ENCODE results near the gene SUSD3.
"Not testable (repeated sequence)": the region's sequence is repeated elsewhere in the genome, so short reads cannot be mapped to it uniquely, and the experiment has no call there.

The SUSD3 gene

DNA sequence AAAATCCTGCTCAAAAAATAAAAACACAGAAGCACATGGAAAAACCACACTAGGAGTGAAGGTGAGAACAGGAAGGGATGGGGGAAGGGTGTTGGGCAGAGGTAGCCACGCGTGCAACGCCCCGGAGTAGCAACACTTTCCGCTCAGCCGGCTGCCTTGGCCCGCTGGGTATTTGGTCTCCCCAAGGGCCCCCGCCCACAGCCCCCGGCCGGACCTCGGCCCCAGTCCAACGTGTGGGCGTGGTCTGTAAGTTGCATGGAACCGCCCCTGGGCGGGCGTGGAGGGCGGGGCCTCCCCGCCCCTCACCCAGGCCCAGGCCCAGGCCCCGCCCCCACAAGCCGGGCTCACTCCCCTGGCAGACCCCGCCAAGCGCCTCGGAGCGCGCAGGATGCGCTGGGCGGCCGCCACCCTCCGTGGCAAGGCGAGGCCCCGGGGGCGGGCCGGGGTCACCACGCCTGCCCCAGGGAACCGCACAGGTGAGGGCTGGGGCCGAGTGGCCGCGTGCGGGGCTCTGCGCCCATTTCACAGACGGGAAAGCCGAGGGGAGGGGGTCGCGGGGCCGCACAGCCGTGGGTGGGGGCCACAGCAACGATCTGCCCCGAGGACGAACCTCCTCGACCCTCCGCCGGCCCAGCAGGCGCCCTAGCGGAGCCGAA, at the start of gene SUSD3:
SUSD3 (plus strand) TSS at position 347 of the 656 bp plus-strand sequence; CDS start at position 389, 42 bp downstream.
- peak; percentile 18 to 48 for DNase-seq (ENCODE audit: extremely low read depth in 1 of 2, low read depth in 1 of 2)

DNA sequence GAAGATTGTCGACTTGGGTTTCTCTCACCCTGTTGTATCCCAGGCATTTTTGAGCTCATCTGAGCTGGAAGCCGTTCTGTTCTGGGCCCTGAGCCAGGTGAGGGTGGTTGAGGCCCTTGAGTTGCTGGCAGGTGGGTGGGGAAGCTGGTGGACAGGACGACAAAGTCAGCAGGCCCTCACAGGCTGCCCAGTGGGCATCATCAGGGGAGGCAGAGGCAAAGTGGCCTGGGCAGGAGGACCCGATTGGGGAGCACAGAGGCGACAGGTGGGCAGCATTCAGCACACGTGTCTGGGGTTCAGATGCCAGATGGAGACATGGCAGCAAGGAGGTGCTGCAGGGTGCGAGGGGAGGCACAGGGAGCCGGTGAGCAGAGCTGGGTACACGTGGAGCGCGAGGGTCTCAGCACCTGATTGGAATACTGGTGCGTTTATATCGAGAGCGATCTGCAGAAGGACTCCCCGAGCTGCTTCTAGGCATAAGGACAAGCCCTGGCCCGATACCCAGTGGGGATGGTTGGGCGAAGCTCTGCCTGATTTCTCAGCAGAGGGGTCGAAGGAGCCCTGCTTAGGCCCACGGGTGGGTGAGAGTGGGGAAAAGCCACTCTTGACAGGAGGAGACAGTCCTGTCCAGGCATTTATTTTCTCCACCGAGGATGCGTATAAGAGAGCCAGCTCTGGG, 49.0 kb upstream of the SUSD3 start:
- DNase-seq (ENCODE audit: extremely low read depth in 1 of 2, low read depth in 1 of 2) = no peak

DNA sequence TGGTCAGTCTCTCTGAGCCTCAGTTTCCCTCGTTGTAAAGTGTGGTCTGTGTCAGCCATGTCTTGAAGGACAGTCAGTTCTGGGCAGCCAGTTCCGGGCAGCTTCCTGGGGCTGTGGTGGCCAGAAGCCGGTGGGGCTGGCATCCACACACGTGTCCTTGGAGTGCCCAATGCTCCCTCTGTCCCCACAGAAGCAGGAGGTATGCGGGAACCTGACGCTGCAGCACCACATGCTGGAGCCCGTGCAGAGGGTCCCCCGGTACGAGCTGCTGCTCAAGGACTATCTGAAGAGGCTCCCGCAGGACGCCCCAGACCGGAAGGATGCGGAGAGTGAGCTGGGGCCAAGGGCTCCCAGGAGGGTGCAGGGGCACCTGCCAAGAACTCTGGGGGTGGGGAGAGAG, 48.4 kb upstream of the SUSD3 start:
- no peak for DNase-seq (ENCODE audit: extremely low read depth in 1 of 2, low read depth in 1 of 2)

DNA sequence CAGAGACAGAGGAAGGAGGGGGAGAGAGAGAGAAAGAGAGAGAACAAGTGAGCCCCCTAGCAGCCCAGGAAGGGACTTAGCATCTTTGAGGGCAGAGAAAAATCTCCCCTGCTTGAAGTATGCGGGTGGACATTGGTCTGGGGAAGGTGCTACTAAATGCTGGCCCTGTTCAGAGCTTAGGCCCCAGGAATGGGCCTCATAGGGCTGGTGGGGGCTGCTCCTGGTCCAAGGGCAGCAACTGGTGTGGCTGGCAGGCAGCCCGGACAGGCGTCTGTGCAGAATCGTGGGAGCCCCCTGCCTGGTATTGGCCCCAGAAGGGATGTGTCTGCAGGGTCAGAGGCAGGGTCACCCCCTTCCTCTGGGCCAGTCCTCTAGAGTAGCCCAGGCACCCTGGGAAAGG, 47.8 kb upstream of the SUSD3 start:
- no peak for DNase-seq (ENCODE audit: extremely low read depth in 1 of 2, low read depth in 1 of 2)

DNA sequence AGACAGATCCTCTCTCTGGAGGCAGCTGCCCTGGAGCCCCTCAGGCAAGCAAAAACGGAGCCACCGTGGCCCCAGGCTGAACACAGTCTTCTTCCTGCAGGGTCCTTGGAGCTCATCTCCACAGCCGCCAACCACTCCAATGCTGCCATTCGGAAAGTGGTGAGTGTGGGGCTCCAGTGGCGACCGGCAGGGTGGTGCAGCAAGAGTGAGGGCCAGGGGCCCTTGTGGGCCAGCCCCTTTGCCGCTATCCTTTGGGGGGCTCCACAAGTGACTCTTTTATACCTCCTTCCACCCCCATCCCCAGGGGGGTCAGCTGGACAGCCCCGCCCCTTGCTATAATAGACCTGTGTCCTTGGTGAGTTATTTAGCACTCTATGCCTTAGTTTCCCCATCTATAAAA, 47.4 kb upstream of the SUSD3 start:
- DNase-seq (ENCODE audit: extremely low read depth in 1 of 2, low read depth in 1 of 2) = no peak

DNA sequence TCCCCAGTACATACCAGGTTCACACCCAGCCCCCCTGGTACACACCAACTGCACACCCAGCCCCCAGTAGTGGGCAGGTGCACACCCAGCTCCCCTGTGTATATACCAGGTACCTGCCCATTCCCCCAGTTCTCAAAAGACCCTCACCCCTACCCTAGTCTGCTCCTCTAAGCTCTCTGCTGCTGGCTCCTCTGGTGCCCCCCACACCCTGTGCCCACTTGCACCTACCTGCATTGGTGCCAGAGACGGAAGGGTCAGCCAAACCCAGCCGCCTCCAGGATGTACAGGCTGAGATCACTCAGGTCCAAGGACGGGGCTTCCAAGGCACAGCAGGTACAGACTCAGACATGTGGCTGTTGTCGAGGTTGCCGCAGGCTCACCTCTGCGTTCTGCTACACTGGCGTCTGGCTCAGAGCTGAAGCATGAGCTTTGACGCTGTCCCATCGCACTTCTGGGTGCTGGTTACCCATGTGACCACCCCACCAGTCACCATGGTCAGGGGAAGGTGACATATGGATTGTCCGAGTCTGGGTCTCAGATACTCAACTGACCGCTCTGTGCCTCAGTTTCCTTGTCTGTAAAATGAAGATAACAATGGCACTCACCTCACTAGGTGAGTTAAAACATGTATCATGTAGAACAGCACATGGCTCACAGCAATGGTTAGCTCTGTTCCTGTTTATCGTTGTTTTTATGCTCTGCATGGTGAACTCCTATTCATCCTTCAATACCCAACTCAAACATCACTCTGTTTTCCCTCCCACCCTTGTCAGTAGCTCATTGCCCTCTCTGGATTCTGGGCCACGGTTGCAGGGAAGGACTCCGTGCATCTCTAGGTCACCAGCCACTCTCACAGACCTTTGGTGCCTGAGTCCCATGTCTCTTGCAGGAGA, 45.3 kb upstream of the SUSD3 start:
- no peak for DNase-seq (ENCODE audit: extremely low read depth in 1 of 2, low read depth in 1 of 2)

DNA sequence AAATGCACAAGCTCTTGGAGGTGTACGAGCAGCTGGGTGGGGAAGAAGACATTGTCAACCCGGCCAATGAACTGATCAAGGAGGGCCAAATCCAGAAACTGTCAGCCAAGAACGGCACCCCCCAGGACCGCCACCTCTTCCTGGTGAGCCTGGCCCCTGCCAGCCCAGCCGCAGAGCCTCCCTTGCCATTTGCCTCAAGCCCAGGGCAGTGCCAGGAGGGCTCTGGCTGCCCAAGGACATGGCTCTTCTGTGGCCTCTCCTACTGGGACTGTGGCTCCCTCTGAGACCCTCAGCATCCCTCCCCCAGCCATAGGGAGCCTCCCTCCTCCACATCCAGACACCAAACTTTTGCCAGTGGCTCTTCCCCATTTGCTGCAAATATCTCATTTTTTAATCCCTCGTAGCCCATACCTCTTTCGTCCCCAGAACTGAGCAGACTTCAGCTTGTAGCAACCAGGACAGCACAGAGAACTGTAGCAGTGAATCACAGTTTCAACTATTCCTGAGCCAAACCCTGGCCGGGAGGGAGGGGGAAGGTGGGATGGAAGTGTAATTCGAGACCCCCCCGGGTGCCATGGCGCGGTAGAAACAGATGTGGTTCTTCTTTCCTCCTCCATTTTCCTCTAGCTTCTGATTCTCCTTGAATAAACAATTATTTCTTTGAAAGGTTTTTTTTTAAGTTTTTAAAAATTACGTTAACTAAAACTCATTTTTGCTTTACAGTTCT, 44.5 kb upstream of the SUSD3 start:
- DNase-seq (ENCODE audit: extremely low read depth in 1 of 2, low read depth in 1 of 2) = no peak

DNA sequence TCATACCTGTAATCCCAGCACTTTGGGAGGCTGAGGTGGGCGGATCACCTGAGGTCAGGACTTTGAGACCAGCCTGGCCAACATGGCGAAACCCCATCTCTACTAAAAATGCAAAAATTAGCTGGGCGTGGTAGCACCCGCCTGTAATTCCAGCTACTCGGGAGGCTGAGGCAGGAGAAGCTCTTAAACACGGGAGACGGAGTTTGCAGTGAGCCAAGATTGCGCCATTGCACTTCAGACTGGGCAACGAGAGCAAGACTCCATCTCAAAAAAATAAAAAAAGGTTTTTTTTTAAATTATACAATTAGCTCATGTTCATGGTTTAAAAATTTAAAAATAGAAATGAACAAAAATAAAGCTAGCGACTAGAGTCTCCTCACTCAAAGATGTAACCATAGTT, 43.3 kb upstream of the SUSD3 start:
- not testable (repeated sequence) for DNase-seq (ENCODE audit: extremely low read depth in 1 of 2, low read depth in 1 of 2)

DNA sequence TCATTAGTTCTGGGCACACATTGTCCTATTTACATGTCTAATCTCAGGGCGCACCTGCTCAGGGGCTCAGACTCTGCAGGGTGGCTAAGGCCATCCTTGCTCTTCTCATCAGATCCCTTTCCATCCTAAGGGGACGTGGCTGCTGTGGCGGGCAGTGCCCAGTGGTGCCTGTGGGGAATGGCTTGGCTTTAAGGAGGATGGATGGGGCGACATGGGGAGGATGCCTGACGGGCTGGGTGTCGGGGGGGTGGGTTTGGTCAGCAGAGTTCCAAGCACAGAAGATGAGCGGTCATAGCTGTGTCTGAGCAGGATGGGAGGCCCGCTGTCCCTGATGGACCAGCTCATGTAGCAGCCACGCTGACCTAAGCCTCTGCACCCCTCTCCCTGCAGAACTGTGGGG, 40.9 kb upstream of the SUSD3 start:
- no peak for DNase-seq (ENCODE audit: extremely low read depth in 1 of 2, low read depth in 1 of 2)

DNA sequence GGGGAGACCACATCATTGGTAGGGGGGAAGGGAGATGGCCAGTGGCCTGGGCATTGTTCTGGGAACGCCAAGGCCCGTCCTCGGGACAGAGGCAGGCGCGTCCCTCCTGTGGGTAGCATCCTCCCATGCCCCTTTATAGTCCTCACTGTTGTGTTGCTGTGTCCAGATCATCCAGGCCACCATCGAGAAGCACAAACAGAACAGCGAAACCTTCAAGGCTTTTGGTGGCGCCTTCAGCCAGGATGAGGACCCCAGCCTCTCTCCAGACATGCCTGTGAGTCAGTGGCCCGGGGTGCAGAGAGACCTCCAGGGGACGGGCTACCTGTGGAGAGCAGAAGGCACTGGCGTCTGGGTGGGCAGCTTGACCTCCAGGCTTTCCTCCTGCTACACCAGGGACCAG, 38.4 kb upstream of the SUSD3 start:
- no peak for DNase-seq (ENCODE audit: extremely low read depth in 1 of 2, low read depth in 1 of 2)

DNA sequence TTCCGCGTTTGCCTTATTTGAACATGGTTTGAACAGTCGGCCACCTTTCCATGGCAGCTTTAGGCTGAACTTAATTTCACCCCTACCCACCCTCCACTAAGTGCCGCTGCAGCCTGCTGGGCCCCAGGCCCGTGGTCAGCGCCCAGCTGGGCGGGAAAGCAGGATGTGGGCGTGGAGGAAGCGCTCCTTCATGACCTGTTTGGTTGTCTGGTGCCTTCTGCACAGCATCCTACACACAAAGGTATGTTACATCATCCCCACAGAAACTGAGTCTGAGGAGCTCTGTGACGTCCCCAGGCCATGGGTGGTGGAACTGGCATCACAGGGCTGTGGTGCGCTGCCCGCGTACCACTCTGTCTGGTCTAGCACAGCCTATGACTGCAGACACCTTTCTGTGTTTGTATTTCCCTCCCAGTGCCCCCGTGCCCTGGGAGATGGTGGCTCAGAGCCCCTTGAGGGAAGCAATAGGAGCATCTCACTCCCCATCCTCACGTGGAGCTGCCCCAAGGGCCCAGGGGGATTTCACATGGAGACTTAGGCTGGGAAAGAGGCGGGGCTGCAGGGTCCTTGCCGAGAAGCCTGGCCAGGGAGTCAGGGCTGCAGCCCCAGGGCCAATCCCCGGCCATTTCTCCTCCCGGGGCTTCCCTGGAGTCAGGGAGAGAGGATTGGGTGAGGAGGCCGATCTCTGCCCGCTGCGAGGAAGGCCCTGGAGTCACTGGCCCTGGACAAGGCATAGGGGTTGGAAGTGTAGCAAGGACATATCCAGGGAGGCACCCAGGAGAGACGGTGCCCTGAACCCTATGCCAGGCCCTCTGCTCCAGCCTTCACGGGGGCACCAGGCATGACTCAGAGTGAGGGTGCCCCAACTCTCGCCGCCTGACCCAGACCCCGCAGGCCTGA, 37.5 kb upstream of the SUSD3 start:
- DNase-seq (ENCODE audit: extremely low read depth in 1 of 2, low read depth in 1 of 2) = no peak

DNA sequence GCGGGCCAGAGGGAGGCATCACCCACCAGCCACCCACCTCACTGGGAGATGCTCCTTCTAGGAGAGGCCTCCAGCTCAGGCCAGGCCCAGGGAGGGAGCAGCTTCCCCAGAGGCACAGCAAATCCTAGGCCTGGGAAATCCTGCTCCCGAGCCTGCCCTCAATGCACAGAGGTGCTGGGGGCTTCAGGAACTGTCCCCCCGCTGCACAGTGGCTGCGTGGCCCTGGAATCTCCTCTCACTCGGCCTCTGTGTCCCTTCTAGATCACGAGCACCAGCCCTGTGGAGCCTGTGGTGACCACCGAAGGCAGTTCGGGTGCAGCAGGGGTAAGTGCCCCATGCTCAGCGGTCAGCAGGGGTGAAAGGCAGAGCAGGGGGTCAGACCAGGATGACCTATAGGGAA, 36.4 kb upstream of the SUSD3 start:
- DNase-seq (ENCODE audit: extremely low read depth in 1 of 2, low read depth in 1 of 2) = no peak

DNA sequence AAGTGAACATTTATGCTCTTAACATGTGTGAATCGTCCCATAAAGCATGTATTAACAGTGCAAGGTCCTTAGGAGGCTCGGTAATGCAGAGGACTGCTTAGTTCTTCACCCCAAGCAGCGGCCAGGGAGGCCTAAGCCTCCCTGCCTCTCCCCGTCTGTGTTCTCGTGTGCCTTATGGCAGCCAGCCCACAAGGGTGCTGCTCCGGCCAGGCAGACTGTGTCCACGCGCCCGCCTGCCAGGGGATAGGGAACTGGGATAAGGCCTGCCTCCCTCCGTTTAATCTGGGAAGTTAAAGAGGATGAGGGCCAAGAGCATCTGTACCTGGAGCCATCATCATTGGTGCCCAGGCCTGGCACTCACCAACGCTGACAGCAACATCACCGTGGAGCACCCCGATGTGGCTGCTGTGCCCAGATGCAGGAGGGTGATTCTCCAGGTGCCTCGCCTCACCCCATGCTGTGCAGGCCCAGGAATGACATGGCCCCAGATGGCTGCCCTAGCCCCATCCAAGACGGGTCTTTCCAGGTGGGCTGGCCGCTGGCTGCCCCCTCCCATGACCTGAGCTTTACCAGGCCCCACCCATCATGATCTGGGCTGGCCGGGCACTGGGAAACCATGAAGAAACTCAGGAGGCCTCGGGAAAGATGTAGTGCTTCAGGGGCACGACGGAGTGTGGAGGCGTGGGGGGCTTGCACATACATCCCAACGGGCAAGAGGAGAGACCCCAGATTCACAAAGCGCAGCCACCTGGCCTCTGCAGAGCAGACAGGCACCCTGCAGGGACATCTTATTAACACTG, 35.6 kb upstream of the SUSD3 start:
- DNase-seq (ENCODE audit: extremely low read depth in 1 of 2, low read depth in 1 of 2) = no peak

DNA sequence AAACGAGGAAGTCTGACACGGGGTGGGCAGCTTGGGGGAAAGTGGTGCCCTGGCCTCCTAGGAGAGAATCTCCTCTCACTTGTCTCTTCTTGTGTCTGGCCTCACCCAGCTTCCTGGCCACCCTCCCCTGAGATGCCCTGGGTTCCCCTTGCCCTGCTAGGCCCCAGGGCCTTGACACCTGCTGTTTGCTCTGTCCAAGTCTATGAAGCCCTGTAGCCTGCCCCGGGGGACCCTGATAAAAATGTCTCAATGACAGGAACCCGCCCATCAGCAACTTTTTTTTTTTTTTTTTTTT, 35.0 kb upstream of the SUSD3 start:
- no peak for DNase-seq (ENCODE audit: extremely low read depth in 1 of 2, low read depth in 1 of 2)

DNA sequence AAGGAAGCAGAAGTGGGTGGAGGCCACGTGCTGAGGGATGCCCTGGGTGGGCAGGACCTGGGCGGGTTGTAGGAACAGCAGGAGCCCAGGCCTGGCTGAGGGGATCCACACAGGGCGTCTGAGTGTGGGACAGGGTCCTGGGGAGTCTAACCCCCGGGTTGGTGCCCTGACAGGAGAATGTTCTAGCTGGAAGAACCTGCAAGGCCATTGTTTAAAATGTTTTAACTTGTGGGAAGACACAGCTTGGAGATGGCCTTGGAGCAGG, 33.9 kb upstream of the SUSD3 start:
- DNase-seq (ENCODE audit: extremely low read depth in 1 of 2, low read depth in 1 of 2) = no peak

DNA sequence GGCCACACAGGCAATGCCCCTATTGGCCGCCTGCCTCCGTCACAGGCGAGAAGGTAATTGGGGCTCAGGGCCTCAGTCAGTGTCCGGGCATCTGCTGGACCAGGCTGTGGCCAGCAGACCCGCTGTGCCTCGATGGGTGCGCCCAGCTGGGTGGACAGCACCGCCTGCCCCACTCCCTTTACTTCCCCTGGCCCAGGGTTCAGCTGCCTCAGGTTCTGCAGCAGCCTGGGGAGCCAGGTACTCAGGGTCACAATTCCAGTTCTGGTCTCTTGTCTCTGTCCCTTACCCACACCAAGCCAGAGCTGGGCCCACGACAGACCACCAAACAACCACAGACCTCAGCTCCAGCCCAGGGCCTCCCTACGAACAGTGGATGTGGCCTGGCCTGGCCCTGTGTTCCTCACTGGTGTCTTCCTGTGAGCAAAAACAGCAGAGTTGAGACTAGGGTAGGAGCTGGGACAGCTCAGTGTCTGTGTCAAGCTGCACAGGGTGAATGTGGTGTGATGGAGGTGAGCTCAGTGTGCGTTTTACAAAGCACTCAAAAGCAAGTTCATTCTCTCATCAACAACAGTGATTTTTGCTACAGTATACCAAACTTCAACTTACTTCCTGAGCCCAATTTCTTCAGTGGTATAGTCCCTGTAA, 33.4 kb upstream of the SUSD3 start:
- no peak for DNase-seq (ENCODE audit: extremely low read depth in 1 of 2, low read depth in 1 of 2)

DNA sequence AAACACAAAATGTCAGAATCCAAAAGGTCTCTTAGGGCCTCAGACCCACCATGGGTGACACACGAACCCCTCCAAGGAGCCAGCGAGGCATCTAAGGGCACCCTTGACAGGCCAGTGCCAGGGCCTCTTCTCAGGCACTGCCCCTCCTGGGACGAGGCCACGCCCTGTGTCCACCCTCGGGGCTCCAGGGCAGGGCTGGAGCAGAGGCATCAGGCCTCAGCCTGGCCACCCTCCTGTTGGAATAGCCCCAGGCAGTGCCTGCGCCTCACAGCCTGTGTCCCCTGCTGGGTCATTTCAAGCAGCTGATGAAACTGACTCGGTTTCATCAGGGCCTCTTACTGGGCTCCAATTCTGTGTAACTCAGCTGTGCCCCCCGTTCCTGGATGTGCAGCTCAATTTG, 32.8 kb upstream of the SUSD3 start:
- DNase-seq (ENCODE audit: extremely low read depth in 1 of 2, low read depth in 1 of 2) = no peak

DNA sequence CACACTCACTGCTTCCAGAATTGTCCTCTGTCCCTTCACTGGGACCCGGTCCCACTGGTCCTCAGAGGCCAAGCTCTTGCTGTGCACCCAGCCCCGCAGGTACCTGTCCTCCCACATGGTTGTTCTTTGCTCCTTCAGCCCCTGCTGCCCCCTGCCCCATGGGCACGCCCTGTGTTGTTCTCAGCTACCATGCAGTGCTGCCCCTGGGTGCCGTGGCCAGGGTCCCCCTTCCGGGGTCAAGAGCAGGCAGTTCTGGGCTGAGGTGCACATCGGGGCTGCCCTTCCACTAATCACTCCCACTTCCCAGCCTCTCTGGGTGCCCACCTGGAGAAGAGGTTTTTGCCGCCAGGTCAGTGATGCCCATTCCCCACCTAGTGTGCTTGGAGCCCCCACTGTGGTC, 31.9 kb upstream of the SUSD3 start:
- DNase-seq (ENCODE audit: extremely low read depth in 1 of 2, low read depth in 1 of 2) = no peak

DNA sequence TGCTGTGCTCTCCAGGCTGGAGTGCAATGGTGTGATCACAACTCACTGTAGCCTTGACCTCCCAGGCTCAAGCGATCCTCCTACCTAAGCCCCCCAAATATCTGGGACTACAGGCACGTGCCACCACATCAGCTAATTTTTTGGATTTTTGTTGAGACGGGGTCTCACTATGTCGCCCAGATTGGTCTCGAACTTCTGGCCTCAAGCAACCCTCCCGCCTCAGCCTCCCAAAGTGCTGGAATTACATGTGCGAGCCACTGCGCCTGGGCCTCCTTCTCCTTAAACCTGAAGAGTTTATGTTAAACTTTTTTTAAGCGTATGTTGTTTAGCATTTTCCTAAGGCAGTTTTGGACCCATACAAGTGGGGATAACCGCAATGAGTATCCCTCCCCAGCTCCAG, 30.8 kb upstream of the SUSD3 start:
- DNase-seq (ENCODE audit: extremely low read depth in 1 of 2, low read depth in 1 of 2) = no peak

Measured in activated CD8-positive, alpha-beta memory T cell treated with anti-CD3 and anti-CD28 coated beads for 1 hour (primary cell).